Measurements from ENCODE around the gene ADGRG2.

ADGRG2 gene

DNA sequence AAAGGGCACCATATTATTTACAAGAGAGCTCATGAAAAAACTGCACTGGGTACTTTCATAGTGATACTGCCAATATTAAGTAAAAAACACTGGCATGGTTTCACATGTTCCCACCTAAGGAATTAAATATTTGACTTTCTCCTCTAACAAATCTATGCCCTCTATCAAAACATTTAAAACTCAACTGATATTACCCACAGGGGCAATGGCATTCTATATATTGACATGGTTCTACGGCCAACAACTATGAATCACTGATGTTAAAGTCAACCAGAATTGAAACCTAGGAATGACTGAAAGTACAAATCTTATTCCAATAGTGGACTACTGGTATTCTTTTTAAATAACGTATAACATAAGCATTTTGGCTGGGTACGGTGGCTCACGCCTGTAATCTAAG, 166.6 kb downstream of the ADGRG2 start:
- no peak for TF ChIP-seq ZNF384 (IDR thresholded peaks at IDR 0.05)
- TF ChIP-seq, protein P1, sequence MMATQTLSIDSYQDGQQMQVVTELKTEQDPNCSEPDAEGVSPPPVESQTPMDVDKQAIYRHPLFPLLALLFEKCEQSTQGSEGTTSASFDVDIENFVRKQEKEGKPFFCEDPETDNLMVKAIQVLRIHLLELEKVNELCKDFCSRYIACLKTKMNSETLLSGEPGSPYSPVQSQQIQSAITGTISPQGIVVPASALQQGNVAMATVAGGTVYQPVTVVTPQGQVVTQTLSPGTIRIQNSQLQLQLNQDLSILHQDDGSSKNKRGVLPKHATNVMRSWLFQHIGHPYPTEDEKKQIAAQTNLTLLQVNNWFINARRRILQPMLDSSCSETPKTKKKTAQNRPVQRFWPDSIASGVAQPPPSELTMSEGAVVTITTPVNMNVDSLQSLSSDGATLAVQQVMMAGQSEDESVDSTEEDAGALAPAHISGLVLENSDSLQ (IDR thresholded peaks at IDR 0.05): no peak
- TF ChIP-seq FOXM1 (IDR thresholded peaks at IDR 0.05; ENCODE audit: borderline replicate concordance): no peak
- TF ChIP-seq FOXK2 (IDR thresholded peaks at IDR 0.05): no peak
- no peak for TF ChIP-seq SUZ12 (IDR thresholded peaks at IDR 0.05)
- TF ChIP-seq SP1 (IDR thresholded peaks at IDR 0.05): no peak
- TF ChIP-seq LEF1 (IDR thresholded peaks at IDR 0.05; ENCODE audit: borderline replicate concordance): no peak
- no peak for TF ChIP-seq HDGF (IDR thresholded peaks at IDR 0.05; ENCODE audit: borderline replicate concordance)
- TF ChIP-seq NFRKB (IDR thresholded peaks at IDR 0.05): no peak
- TF ChIP-seq L3MBTL2 (conservative IDR thresholded peaks at IDR 0.05): no peak
- TF ChIP-seq FOXA1 (IDR thresholded peaks at IDR 0.05): no peak
- TF ChIP-seq ELF4 (IDR thresholded peaks at IDR 0.05): no peak
- no peak for TF ChIP-seq TARDBP (IDR thresholded peaks at IDR 0.05)
- TF ChIP-seq ARNT (IDR thresholded peaks at IDR 0.05): no peak
- no peak for TF ChIP-seq CTBP1 (IDR thresholded peaks at IDR 0.05; ENCODE audit: borderline replicate concordance)
- no peak for TF ChIP-seq BHLHE40 (IDR thresholded peaks at IDR 0.05; ENCODE audit: borderline replicate concordance)
- ChIA-PET CTCF (no interaction called here), POLR2A (no interaction called here)
- DNase-seq (ENCODE audit: extremely low spot score): no peak

DNA sequence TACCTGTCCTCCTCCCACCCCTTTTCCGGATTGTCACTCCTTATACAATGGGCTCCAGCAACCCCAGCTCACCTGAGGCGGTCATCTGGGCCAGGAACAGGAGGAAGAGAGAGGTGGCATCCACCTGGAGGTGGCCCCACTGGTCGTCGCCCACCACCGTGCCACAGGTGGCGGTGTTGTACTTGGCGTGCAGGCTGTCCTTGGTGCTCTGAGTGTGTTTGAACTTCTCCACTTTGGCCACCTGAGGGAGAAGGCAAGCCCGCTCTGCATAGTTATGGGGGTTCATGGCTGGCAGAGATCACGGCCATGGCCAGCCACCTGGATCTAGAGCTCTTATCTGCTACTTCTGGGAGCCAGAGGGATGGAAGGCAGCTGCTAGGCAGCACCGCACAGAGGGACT, 171.2 kb downstream of the ADGRG2 start:
- POLR2A ChIA-PET: no interaction called here
- DNase-seq (ENCODE audit: extremely low spot score): no peak
- no peak for TF ChIP-seq HDGF (IDR thresholded peaks at IDR 0.05; ENCODE audit: borderline replicate concordance)
- TF ChIP-seq CTBP1 (IDR thresholded peaks at IDR 0.05; ENCODE audit: borderline replicate concordance): no peak
- no peak for TF ChIP-seq FOXK2 (IDR thresholded peaks at IDR 0.05)
- TF ChIP-seq FOXA1 (IDR thresholded peaks at IDR 0.05): no peak
- no peak for TF ChIP-seq NFRKB (IDR thresholded peaks at IDR 0.05)
- TF ChIP-seq FOXM1 (IDR thresholded peaks at IDR 0.05; ENCODE audit: borderline replicate concordance): no peak
- TF ChIP-seq SP1 (IDR thresholded peaks at IDR 0.05): no peak
- TF ChIP-seq ARNT (IDR thresholded peaks at IDR 0.05): no peak
- TF ChIP-seq ZNF384 (IDR thresholded peaks at IDR 0.05): no peak
- TF ChIP-seq, protein P1 (IDR thresholded peaks at IDR 0.05): no peak
- no peak for TF ChIP-seq SUZ12 (IDR thresholded peaks at IDR 0.05)
- no peak for TF ChIP-seq BHLHE40 (IDR thresholded peaks at IDR 0.05; ENCODE audit: borderline replicate concordance)
- TF ChIP-seq LEF1 (IDR thresholded peaks at IDR 0.05; ENCODE audit: borderline replicate concordance): no peak
- TF ChIP-seq L3MBTL2 (conservative IDR thresholded peaks at IDR 0.05): no peak
- TF ChIP-seq ELF4 (IDR thresholded peaks at IDR 0.05): no peak
- TF ChIP-seq TARDBP (IDR thresholded peaks at IDR 0.05): no peak
- CTCF ChIA-PET: no interaction called here

DNA sequence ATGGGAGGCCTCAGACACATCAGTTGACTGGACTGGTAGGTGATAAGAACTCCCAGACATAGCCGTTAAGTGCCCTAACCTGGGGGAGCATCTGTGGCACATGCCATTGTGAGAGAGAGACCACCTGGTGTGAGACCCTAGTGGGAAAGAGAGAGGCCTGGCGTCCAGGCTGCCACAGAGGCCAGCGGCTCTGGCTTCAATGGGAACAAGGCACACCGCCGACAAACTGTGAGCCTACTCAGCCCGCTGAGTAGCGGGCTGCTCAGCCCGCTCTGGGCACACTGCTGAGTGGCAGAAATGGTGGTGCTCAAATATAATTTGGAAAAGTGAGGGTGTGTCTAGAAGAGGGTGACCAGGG, 172.3 kb downstream of the ADGRG2 start:
- no peak for DNase-seq (ENCODE audit: extremely low spot score)
- ChIA-PET POLR2A (no interaction called here), CTCF (no interaction called here)

DNA sequence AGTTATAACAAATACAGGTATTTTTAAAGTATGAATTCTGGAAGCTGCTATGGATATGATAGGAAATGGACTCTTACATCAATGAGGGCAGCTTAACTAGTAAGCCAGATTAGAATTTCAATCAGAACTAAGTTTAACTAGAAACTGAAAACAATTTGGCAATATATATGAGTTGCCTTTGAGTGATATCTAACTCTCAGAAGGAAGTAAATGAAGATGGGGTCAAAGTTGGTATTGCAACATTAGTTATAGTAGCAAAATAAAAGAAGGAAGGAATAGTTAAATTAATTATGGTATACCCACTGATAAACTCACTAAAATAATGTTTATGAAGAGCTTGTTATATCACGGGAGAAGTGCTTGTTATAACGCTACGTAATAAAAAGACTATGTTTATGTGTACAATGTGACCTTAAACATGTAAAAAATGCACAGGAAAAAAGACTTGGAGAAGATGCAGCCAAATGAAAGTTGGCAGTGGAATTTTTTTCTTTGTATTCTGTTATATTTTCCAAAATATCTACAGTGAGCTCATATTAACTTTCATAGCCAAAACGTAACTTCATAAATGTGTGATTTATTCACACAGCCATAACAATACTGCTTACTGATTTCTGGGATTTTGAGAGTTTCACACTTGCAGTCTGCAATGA, 172.9 kb downstream of the ADGRG2 start:
- TF ChIP-seq LEF1 (IDR thresholded peaks at IDR 0.05; ENCODE audit: borderline replicate concordance): no peak
- TF ChIP-seq TARDBP (IDR thresholded peaks at IDR 0.05): no peak
- TF ChIP-seq FOXK2 (IDR thresholded peaks at IDR 0.05): no peak
- TF ChIP-seq CTBP1 (IDR thresholded peaks at IDR 0.05; ENCODE audit: borderline replicate concordance): no peak
- TF ChIP-seq FOXM1 (IDR thresholded peaks at IDR 0.05; ENCODE audit: borderline replicate concordance): no peak
- no peak for TF ChIP-seq HDGF (IDR thresholded peaks at IDR 0.05; ENCODE audit: borderline replicate concordance)
- ChIA-PET CTCF (no interaction called here), POLR2A (no interaction called here)
- DNase-seq (ENCODE audit: extremely low spot score): no peak

More for the DNA sequence above, 172.3 kb downstream of the ADGRG2 start:
- no peak for TF ChIP-seq FOXK2 (IDR thresholded peaks at IDR 0.05)
- TF ChIP-seq CTBP1 (IDR thresholded peaks at IDR 0.05; ENCODE audit: borderline replicate concordance): no peak
- no peak for TF ChIP-seq ZNF384 (IDR thresholded peaks at IDR 0.05)
- TF ChIP-seq, protein P1 (IDR thresholded peaks at IDR 0.05): no peak
- no peak for TF ChIP-seq ARNT (IDR thresholded peaks at IDR 0.05)
- TF ChIP-seq FOXA1 (IDR thresholded peaks at IDR 0.05): no peak
- no peak for TF ChIP-seq BHLHE40 (IDR thresholded peaks at IDR 0.05; ENCODE audit: borderline replicate concordance)
- no peak for TF ChIP-seq SP1 (IDR thresholded peaks at IDR 0.05)
- no peak for TF ChIP-seq SUZ12 (IDR thresholded peaks at IDR 0.05)
- TF ChIP-seq NFRKB (IDR thresholded peaks at IDR 0.05): no peak
- no peak for TF ChIP-seq LEF1 (IDR thresholded peaks at IDR 0.05; ENCODE audit: borderline replicate concordance)
- no peak for TF ChIP-seq L3MBTL2 (conservative IDR thresholded peaks at IDR 0.05)
- no peak for TF ChIP-seq FOXM1 (IDR thresholded peaks at IDR 0.05; ENCODE audit: borderline replicate concordance)
- no peak for TF ChIP-seq HDGF (IDR thresholded peaks at IDR 0.05; ENCODE audit: borderline replicate concordance)
- no peak for TF ChIP-seq ELF4 (IDR thresholded peaks at IDR 0.05)
- no peak for TF ChIP-seq TARDBP (IDR thresholded peaks at IDR 0.05)

DNA sequence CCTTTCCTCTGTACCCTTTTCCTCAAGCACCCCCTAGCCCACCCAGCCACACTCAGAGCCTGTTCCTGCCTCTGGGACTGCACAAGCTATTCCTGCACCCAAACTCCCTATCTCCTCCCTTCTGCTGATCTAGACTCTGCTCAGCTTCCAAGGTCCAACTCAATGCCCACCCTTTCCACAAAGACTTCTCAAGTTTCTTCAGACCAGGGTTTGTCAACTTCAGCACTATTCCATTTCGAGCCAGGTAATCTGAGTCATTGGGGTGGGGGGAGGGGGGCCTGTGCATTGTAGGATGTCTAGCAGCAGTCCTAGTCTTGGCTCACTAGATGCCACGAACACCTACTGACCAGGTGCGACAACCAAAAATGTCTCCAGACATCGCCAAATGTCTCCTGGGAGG, 175.7 kb downstream of the ADGRG2 start:
- no peak for DNase-seq (ENCODE audit: extremely low spot score)
- POLR2A ChIA-PET: no interaction called here
- TF ChIP-seq BHLHE40 (IDR thresholded peaks at IDR 0.05; ENCODE audit: borderline replicate concordance): no peak
- no peak for TF ChIP-seq SP1 (IDR thresholded peaks at IDR 0.05)
- TF ChIP-seq CTBP1 (IDR thresholded peaks at IDR 0.05; ENCODE audit: borderline replicate concordance): no peak
- no peak for TF ChIP-seq HDGF (IDR thresholded peaks at IDR 0.05; ENCODE audit: borderline replicate concordance)
- no peak for TF ChIP-seq ZNF384 (IDR thresholded peaks at IDR 0.05)
- CTCF ChIA-PET: no interaction called here

DNA sequence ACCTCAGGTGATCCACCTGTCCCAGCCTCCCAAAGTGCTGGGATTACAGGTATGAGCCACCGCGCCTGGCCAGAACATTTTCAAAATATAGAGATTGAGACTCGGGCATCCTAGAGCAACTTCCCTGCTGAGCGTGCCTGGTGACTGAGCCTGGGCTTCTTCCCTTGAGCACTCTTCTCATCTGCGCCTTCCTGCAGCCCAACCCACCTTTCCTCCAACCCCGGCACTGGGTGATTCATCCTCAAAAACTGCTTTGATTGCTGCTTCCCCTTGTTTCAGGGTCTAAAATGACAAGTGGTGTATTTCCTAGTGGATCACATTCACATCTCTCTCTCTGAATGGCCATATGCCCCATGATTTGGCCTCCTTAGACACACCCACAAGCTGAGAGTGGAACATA, 176.1 kb downstream of the ADGRG2 start:
- CTCF ChIA-PET: no interaction called here
- POLR2A ChIA-PET: no interaction called here
- DNase-seq (ENCODE audit: extremely low spot score): no peak
- TF ChIP-seq ARNT (IDR thresholded peaks at IDR 0.05): no peak
- TF ChIP-seq, protein P1 (IDR thresholded peaks at IDR 0.05): no peak
- TF ChIP-seq CTBP1 (IDR thresholded peaks at IDR 0.05; ENCODE audit: borderline replicate concordance): no peak
- no peak for TF ChIP-seq BHLHE40 (IDR thresholded peaks at IDR 0.05; ENCODE audit: borderline replicate concordance)
- no peak for TF ChIP-seq FOXK2 (IDR thresholded peaks at IDR 0.05)
- no peak for TF ChIP-seq FOXA1 (IDR thresholded peaks at IDR 0.05)
- TF ChIP-seq SUZ12 (IDR thresholded peaks at IDR 0.05): no peak
- TF ChIP-seq TARDBP (IDR thresholded peaks at IDR 0.05): no peak
- no peak for TF ChIP-seq SP1 (IDR thresholded peaks at IDR 0.05)
- no peak for TF ChIP-seq HDGF (IDR thresholded peaks at IDR 0.05; ENCODE audit: borderline replicate concordance)
- no peak for TF ChIP-seq NFRKB (IDR thresholded peaks at IDR 0.05)
- no peak for TF ChIP-seq FOXM1 (IDR thresholded peaks at IDR 0.05; ENCODE audit: borderline replicate concordance)
- no peak for TF ChIP-seq ELF4 (IDR thresholded peaks at IDR 0.05)
- no peak for TF ChIP-seq LEF1 (IDR thresholded peaks at IDR 0.05; ENCODE audit: borderline replicate concordance)
- TF ChIP-seq ZNF384 (IDR thresholded peaks at IDR 0.05): no peak
- no peak for TF ChIP-seq L3MBTL2 (conservative IDR thresholded peaks at IDR 0.05)
